ENCODE data around the gene CD55.

Gene CD55

DNA sequence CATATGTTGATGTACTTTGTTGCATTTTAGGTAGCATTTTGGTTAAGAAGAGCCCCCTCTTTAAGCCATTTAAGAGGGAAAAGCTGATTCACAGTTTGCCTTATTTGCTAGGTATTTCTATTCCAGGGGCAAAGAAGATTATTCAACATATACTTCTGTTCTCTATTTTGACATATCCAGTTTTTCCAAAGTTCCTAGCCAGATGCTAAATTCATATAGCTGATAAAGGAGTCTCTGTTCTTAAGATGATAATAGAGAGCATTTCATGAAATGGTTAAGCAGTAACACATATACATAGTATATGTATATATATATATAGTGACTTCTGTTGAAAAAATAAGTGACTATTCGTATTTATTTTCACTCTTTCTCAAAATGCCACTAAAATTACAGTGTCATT lies 15.5 kb upstream of the CD55 start:
- TF ChIP-seq, protein P1, sequence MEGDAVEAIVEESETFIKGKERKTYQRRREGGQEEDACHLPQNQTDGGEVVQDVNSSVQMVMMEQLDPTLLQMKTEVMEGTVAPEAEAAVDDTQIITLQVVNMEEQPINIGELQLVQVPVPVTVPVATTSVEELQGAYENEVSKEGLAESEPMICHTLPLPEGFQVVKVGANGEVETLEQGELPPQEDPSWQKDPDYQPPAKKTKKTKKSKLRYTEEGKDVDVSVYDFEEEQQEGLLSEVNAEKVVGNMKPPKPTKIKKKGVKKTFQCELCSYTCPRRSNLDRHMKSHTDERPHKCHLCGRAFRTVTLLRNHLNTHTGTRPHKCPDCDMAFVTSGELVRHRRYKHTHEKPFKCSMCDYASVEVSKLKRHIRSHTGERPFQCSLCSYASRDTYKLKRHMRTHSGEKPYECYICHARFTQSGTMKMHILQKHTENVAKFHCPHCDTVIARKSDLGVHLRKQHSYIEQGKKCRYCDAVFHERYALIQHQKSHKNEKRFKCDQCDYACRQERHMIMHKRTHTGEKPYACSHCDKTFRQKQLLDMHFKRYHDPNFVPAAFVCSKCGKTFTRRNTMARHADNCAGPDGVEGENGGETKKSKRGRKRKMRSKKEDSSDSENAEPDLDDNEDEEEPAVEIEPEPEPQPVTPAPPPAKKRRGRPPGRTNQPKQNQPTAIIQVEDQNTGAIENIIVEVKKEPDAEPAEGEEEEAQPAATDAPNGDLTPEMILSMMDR (IDR thresholded peaks at IDR 0.05; ENCODE audit: low read depth, low read length, missing control alignments) = no peak
- in situ Hi-C loops (cut with HindIII; ENCODE audit: low pct_ligation_motif_present, low sequenced_read_pairs) = no loop called here
- no peaks in the 10 kb centered on the region for H3K27me3 ChIP-seq (replicated peaks)
- H3K4me3 ChIP-seq (ENCODE audit: low read depth, low read length) = no peak overlapping the region
- H3K27ac ChIP-seq = no peak overlapping the region
- DNase-seq = no peak
- H3K36me3 ChIP-seq (replicated peaks) = no peaks in the 10 kb centered on the region

GRCh38 chr1:207306603-207307002 lies 14.9 kb upstream of the CD55 start:
- no peaks in the 10 kb centered on the region for H3K36me3 ChIP-seq (replicated peaks)
- no peaks in the 10 kb centered on the region for H3K27me3 ChIP-seq (replicated peaks)
- H3K27ac ChIP-seq = no peak overlapping the region
- DNase-seq = no peak
- TF ChIP-seq, protein P1 (IDR thresholded peaks at IDR 0.05; ENCODE audit: low read depth, low read length, missing control alignments) = no peak
- no peak overlapping the region for H3K4me3 ChIP-seq (ENCODE audit: low read depth, low read length)
- in situ Hi-C loops (cut with HindIII; ENCODE audit: low pct_ligation_motif_present, low sequenced_read_pairs) = no loop called here

DNA sequence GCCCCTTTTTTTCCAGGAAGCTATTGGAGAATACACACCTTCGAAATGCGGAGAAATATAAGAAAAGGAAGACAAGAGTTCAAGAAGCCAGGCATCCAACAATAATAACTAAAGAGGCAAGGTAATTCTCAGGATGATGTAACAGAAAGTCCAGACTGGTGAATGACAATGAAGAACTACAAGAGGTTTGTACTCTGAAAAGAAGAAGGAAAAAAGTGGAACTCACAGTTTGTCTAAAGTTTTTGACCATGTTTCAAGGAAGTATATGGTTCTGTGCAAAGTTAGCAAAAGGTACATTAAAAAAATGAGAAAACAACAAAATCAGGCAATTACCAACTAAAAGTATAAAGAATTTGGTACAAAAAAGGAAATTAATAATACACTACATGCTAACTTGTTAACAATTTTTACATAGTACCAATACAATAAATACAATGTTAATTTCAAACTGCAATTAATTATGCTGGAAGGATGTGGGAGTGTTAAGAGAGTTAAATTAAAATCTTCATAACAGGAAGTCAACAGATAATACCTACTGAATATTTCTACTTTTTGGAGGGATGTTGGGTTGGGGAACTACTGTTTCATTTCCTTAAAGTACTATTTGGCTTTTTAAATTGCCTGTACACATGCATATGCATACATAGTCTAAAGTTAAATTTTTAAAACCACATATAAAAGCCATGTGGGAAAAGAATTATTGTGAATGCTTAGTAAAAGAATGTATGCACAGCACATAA lies 12.9 kb upstream of the CD55 start:
- DNase-seq = no peak
- no peak overlapping the region for H3K4me3 ChIP-seq (ENCODE audit: low read depth, low read length)
- H3K36me3 ChIP-seq (replicated peaks) = no peaks in the 10 kb centered on the region
- H3K27ac ChIP-seq = no peak overlapping the region
- in situ Hi-C loops (cut with HindIII; ENCODE audit: low pct_ligation_motif_present, low sequenced_read_pairs) = no loop called here
- no peaks in the 10 kb centered on the region for H3K27me3 ChIP-seq (replicated peaks)
- TF ChIP-seq, protein P1 (IDR thresholded peaks at IDR 0.05; ENCODE audit: low read depth, low read length, missing control alignments) = no peak

DNA sequence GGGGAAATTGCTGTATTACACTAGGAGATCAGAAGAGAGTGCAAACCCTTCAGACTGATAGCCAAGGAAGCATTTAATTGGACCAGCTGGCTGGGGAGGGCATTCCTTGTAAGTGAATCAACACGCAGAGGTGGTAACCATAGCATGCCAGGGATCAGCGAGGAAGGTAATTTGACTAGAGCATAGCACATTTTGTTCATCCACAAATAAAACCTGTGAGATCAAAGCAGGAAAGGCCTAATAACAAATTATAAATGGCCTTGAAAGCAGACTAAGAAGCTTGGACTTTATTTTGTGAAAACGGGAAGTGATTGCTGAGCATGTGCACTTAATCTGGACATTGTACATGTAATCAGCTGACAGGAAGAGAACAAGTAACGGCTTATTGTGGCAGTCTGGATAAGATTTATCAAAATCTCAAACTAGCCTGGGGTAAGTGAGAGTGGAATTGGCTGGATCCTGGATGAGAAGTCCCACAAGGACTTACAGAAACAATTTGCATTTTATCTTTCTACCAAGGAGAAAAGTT lies 11.7 kb upstream of the CD55 start:
- peak; percentile 85 for DNase-seq

GRCh38 chr1:207311888-207312603 lies 9.4 kb upstream of the CD55 start:
- no peaks in the 10 kb centered on the region for H3K36me3 ChIP-seq (replicated peaks)
- in situ Hi-C loops (cut with HindIII; ENCODE audit: low pct_ligation_motif_present, low sequenced_read_pairs) = no loop called here
- no peak for DNase-seq
- H3K4me3 ChIP-seq (ENCODE audit: low read depth, low read length) = no peak overlapping the region
- TF ChIP-seq, protein P1 (IDR thresholded peaks at IDR 0.05; ENCODE audit: low read depth, low read length, missing control alignments) = no peak
- no peaks in the 10 kb centered on the region for H3K27me3 ChIP-seq (replicated peaks)
- no peak overlapping the region for H3K27ac ChIP-seq

More for the DNA sequence above, 11.7 kb upstream of the CD55 start:
- no peaks in the 10 kb centered on the region for H3K36me3 ChIP-seq (replicated peaks)
- H3K27ac ChIP-seq = peak overlapping the region; percentile 63
- no peak overlapping the region for H3K4me3 ChIP-seq (ENCODE audit: low read depth, low read length)
- TF ChIP-seq, protein P1 (IDR thresholded peaks at IDR 0.05; ENCODE audit: low read depth, low read length, missing control alignments) = no peak
- H3K27me3 ChIP-seq (replicated peaks) = no peaks in the 10 kb centered on the region
- in situ Hi-C loops (cut with HindIII; ENCODE audit: low pct_ligation_motif_present, low sequenced_read_pairs) = no loop called here

Data from brain microvascular endothelial cell (primary cell).